Mucosa of rectum (tissue), 2 donors: ENCODE measurements around the gene MBNL1.
"Not testable (repeated sequence)": the region's sequence is repeated elsewhere in the genome, so short reads cannot be mapped to it uniquely, and the experiment has no call there.

Experiments used
- H3K27ac ChIP-seq, 2 donors: one replicate each; pipeline ENCODE4 v1.7.0; 2013; ENCODE audit warnings: inconsistent platforms in 2 of 2, low read depth in 2 of 2, low read length in 2 of 2
- H3K27me3 ChIP-seq, 2 donors: one replicate each; pipeline ENCODE4 v1.7.0; 2013; ENCODE audit warnings: low read length in 2 of 2; ENCODE audit not compliant: control insufficient read depth in 2 of 2, insufficient read depth in 2 of 2
- H3K36me3 ChIP-seq, 2 donors: one replicate each; pipeline ENCODE4 v1.7.0; 2013; ENCODE audit warnings: low read length in 2 of 2; ENCODE audit not compliant: control insufficient read depth in 2 of 2, insufficient read depth in 2 of 2
- H3K4me1 ChIP-seq, 2 donors: one replicate each; pipeline ENCODE4 v1.7.0; 2013; ENCODE audit warnings: low read length in 2 of 2, mild to moderate bottlenecking in 1 of 2; ENCODE audit not compliant: control insufficient read depth in 2 of 2, insufficient read depth in 2 of 2
- H3K4me3 ChIP-seq, 2 donors: one replicate each; pipeline ENCODE4 v1.7.0; 2013; ENCODE audit warnings: low read length in 2 of 2
- H3K9ac ChIP-seq, 2 donors: one replicate each; pipeline ENCODE4 v1.7.0; 2013; ENCODE audit warnings: low read length in 2 of 2, low read depth in 1 of 2, mild to moderate bottlenecking in 1 of 2
- H3K9me3 ChIP-seq, 2 donors: one replicate each; pipeline ENCODE4 v1.7.0; 2013; ENCODE audit warnings: low read length in 2 of 2; ENCODE audit not compliant: control insufficient read depth in 2 of 2
- donor health status: healthy.
- donor health status: Normal muscosa, but diverticular disease.

Gene MBNL1

DNA sequence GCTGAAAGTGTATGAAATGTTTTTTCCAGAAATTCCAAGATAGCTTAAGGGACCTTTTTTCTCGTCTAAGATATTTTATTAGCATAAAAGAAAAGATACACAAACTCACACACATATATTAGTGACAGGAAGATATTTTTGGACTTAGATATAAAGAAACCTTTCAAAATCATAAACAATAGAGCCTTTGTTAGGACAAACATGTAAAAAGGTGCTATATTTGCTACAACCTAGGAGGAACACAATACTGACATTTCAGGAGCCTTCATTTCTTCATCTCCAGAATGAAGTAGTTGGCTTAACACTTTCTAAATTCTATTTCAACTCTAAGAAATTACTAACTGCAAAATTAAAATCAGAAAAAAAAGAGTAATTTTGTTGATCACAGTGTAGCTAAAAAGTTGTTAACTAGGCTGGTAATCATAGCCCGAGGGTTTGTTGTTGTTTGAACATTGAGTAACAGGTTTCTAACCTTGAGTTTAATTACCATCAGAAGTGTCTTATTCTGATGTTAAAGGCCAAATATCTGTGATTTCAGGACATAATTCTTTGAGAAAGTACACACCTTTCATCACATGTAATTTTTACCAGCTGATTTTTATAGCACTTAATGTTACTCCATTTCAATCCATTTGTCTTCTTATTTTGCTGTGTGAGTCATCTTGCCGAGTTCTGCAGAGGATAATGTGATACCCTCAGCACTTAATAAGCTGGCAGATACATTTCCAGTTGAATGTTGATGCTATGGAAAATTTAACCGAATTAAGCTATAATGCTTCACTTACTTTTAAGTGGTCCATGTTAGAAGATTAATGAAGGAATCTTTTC is 97.3 kb downstream of the MBNL1 start:
- no peak overlapping the region for H3K27ac ChIP-seq
- H3K9me3 ChIP-seq, result no peaks in the 10 kb centered on the region
- H3K4me3 ChIP-seq, result no peak overlapping the region
- no peaks in the 10 kb centered on the region for H3K27me3 ChIP-seq
- H3K9ac ChIP-seq, result no peak overlapping the region
- no peaks in the 10 kb centered on the region for H3K36me3 ChIP-seq
- H3K4me1 ChIP-seq, result peaks cover 4 to 12% of the 10 kb centered on the region in 2 donors

DNA sequence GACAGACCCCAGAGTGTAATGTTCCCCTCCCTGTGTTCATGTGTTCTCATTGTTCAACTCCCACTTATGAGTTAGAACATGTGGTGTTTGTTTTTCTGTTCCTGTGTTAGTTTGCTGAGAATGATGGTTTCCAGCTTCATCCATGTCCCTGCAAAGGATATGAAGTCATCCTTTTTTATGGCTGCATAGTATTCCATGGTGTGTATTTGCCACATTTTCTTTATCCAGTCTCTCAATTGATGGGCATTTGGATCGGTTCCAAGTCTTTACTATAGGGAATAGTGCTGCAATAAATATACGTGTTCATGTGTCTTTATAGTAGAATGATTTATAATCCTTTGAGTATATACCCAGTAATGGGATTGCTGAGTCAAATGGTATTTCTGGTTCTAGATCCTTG is 98.5 kb downstream of the MBNL1 start:
- not testable (repeated sequence) for H3K4me3 ChIP-seq, H3K36me3 ChIP-seq, H3K27ac ChIP-seq, H3K9me3 ChIP-seq, H3K27me3 ChIP-seq, H3K9ac ChIP-seq
- H3K4me1 ChIP-seq, result peaks cover 4 to 12% of the 10 kb centered on the region in 2 donors

DNA sequence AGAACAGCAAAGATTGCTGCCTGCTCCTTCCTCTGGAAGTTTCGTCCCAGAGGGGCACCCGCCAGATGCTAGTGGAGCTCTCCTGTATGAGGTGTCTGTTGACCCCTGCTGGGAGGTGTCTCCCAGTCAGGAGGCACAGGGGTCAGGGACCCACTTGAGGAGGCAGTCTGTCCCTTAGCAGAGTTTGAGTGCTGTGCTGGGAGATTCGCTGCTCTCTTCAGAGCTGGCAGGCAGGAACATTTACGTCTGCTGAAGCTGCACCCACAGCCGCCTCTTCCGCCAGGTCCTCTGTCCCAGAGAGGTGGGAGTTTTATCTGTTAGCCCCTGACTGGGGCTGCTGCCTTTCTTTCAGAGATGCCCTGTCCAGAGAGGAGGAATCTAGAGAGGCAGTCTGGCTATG is 103.9 kb downstream of the MBNL1 start:
- H3K4me1 ChIP-seq, H3K9me3 ChIP-seq, H3K27ac ChIP-seq, H3K36me3 ChIP-seq, H3K4me3 ChIP-seq, H3K9ac ChIP-seq, H3K27me3 ChIP-seq: not testable (repeated sequence)

DNA sequence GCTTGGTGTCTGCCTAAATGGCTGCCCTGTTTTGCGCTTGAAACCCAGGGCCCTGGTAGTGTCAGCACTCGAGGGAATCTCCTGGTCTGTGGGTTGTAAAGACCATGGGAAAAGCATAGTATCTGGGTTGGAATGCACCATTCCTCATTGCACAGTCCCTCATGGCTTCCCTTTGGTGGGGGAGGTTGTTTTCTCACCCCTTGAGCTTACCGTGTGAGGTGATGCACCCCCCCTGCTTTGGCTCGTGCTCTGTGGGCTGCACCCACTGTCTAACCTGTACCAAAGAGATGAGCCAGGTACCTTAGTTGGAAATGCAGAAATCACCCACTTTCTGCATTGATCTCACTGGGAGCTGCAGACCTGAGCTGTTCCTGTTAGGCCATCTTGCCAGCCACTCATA is 104.7 kb downstream of the MBNL1 start:
- no peak overlapping the region for H3K27ac ChIP-seq
- no peaks in the 10 kb centered on the region for H3K27me3 ChIP-seq
- H3K36me3 ChIP-seq, result no peaks in the 10 kb centered on the region
- H3K4me3 ChIP-seq, result no peak overlapping the region
- no peak overlapping the region for H3K9ac ChIP-seq
- H3K9me3 ChIP-seq, result no peaks in the 10 kb centered on the region
- peaks cover 4 to 5% of the 10 kb centered on the region in 2 donors for H3K4me1 ChIP-seq

DNA sequence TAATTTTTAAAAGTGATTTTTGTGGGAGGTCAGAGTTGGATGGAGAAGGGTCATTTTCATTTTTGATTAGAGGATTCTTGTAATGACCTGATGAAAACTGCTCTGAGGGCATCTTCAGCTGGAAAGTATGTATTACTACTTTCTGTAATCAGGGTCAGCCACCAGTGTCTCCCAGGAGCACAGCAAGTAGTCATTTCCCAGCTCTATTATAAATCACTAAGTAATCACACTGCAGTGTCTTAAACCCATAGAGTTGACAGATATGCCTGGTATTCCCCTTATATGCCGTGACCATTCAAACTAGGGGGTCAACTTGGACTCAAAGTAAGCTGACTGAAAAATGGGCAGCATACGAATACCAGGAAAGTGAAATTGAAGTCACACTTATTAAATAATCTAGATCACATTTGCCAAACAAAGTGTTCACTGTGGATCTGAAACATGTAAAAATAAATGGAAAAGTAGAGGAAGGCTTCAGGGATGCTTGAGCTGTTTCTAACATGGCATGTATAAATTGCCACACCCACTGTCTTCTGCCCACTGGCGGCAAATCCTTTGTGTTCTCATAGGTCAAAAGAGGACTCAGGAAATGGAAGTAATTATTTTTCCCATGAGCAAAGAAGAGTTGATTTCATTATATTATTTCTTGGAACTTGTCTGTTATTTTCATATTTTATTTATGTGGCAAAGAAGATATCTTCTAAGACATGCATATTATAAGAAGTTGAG is 105.7 kb downstream of the MBNL1 start:
- H3K4me1 ChIP-seq, result peaks cover 4 to 5% of the 10 kb centered on the region in 2 donors
- no peaks in the 10 kb centered on the region for H3K27me3 ChIP-seq
- H3K9ac ChIP-seq, result no peak overlapping the region
- H3K36me3 ChIP-seq, result peaks cover 0 to 3% of the 10 kb centered on the region in 2 donors
- no peaks in the 10 kb centered on the region for H3K9me3 ChIP-seq
- no peak overlapping the region for H3K4me3 ChIP-seq
- H3K27ac ChIP-seq, result no peak overlapping the region

DNA sequence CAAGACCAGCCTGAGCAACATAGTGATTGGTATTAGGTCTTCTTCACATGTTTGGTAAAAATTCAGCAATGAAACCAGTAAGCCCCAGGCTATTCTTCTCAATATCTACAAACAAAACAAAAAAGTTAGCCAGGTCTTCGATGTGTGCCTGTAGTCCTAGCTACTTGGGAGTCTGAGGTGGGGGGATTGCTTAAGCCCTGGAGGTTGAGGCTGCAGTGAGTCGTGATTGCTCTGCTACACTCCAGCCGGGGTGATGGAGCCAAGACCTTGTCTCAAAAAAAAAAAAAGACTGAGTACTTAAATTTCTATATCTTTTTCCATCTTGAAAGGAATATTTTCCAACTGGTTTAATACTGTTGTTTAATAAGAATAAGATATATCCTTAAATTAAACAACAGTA is 106.8 kb downstream of the MBNL1 start:
- Histone ChIP-seq H3K27me3 (no peaks in the 10 kb centered on the region), H3K36me3 (peaks cover 0 to 3% of the 10 kb centered on the region in 2 donors), H3K4me3 (no peak overlapping the region), H3K9ac (no peak overlapping the region), H3K27ac (no peak overlapping the region), H3K9me3 (no peaks in the 10 kb centered on the region), H3K4me1 (peaks cover 5 to 9% of the 10 kb centered on the region in 2 donors)

DNA sequence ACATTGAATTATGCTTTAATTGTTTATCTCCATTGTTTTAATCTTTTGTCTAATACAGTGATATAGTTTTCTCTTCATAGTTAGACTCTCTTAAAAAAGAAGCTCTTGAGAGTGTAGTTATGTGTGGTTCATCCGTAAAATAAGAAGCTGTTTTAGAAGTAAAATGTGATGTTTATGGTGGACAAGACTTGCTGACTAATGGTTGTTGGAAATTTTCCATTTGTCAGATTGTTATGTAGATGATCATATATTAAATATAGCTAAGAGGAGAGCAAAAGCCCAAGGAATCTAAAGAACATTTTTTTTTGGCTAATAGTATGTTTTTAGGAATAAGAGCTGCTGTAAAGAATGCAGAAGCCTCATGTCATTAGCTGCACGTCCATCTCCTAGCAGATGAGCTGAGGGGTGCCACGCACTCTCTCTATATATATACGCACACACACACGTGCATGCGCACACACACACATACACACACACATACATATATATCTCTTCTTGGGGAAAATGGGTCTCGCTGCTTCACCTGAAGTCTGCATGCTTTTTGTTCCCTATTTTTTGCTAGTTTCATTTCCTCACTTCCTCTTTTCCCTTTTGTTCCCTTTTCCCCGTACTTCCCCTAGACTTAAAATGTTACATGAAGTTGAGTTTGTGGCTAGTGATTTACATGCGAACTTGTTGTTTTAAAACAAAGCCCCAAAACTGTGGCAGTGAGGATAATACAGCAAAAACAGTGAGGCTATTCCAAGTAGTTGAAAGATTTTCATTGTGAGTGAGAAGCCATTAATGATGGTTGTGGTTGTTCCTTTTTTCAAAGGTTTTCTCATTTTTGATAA is 107.8 kb downstream of the MBNL1 start:
- H3K4me3 ChIP-seq, result peak overlapping the region in 1 of 2 donors; percentile 20
- H3K9ac ChIP-seq, result no peak overlapping the region
- H3K27me3 ChIP-seq, result no peaks in the 10 kb centered on the region
- H3K4me1 ChIP-seq, result peaks cover 8 to 9% of the 10 kb centered on the region in 2 donors
- H3K9me3 ChIP-seq, result no peaks in the 10 kb centered on the region
- H3K36me3 ChIP-seq, result peaks cover 0 to 3% of the 10 kb centered on the region in 2 donors
- peak overlapping the region in 1 of 2 donors; percentile 9 for H3K27ac ChIP-seq

DNA sequence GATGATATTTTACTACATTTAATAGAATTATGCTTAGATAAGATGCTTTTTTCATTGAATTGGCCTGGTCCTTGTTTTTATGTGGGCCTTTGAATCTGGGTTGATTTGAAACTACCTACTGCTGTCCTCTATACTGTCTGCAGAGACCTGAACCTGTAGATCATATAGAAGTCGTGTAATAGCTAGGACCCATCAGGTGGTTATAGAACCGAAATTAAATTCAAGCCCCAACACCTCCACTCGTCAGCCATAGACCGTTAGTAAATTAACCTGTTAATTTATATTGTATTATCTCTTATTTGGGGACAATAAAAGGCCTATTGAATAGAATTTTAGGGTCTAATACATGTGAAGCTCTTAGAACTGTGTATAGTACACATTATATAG is 108.4 kb downstream of the MBNL1 start:
- peaks cover 8 to 12% of the 10 kb centered on the region in 2 donors for H3K4me1 ChIP-seq
- H3K9me3 ChIP-seq, result no peaks in the 10 kb centered on the region
- peak overlapping the region in 1 of 2 donors; percentile 20 for H3K4me3 ChIP-seq
- H3K27me3 ChIP-seq, result no peaks in the 10 kb centered on the region
- no peak overlapping the region for H3K9ac ChIP-seq
- H3K36me3 ChIP-seq, result peaks cover 0 to 3% of the 10 kb centered on the region in 2 donors
- no peak overlapping the region for H3K27ac ChIP-seq

DNA sequence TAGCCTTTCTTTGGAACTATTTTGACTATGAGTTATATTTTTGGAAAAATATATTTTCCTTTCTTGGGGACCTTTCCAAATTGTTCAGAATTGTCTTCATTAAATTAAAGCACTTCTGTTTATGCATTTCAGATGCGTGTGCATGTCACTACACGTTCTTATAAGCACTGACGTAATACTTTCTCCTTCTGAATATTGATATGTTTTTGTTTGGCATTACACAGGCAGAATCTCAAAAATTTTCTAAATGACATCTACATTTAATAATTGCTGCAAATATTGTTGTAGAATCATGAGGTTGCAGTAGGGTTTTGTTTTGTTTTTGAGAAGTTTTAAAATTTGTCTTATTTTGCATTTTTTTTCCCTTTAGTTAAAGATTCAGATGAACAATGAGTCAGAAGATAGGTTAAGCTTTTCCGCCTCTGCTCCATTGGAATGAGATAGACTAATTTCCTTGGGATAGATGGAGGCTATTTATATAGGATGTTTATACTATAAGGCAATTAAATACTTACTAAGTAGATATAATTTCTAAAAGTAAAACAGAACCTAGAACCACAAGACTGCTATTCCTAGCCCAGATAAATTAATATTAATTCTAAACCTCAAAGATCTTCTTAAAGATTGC is 110.8 kb downstream of the MBNL1 start:
- no peak overlapping the region for H3K9ac ChIP-seq

More for the DNA sequence above, 110.8 kb downstream of the MBNL1 start:
- H3K9me3 ChIP-seq, result no peaks in the 10 kb centered on the region
- peaks cover 0 to 3% of the 10 kb centered on the region in 2 donors for H3K36me3 ChIP-seq
- H3K27me3 ChIP-seq, result no peaks in the 10 kb centered on the region
- no peak overlapping the region for H3K27ac ChIP-seq
- peaks cover 8 to 19% of the 10 kb centered on the region in 2 donors for H3K4me1 ChIP-seq
- H3K4me3 ChIP-seq, result no peak overlapping the region
